Stimulated activated CD4-positive, alpha-beta T cell treated with anti-CD3 and anti-CD28 coated beads, Interleukin-1b, Interleukin-23, amount 100 ng/mL, for 4 hours (primary cell): ENCODE measurements around the gene TMBIM6.
"Not testable (repeated sequence)": the region's sequence is repeated elsewhere in the genome, so short reads cannot be mapped to it uniquely, and the experiment has no call there.

ENCODE experiments used
- DNase-seq, 2 donors: peaks; one replicate each; pipeline ENCODE4 v3.0.0-alpha.2; 2020; ENCODE audit warnings: low read depth in 2 of 2

TMBIM6 gene

GRCh38 chr12:49730050-49730449, 11.3 kb upstream of the TMBIM6 start:
- no peak for DNase-seq

- no peak for DNase-seq
Measured at GRCh38 chr12:49730568-49731101, 10.7 kb upstream of the TMBIM6 start.

GRCh38 chr12:49733219-49734017, 7.9 kb upstream of the TMBIM6 start:
- no peak for DNase-seq

GRCh38 chr12:49734900-49735299, 6.5 kb upstream of the TMBIM6 start:
- not testable (repeated sequence) for DNase-seq

- not testable (repeated sequence) for DNase-seq
Measured at GRCh38 chr12:49738721-49739120, 2.6 kb upstream of the TMBIM6 start.

- not testable (repeated sequence) for DNase-seq
Measured at GRCh38 chr12:49740277-49740676, 1.1 kb upstream of the TMBIM6 start.

- peak; percentile 70 for DNase-seq
Measured at GRCh38 chr12:49741882-49742620, 694 bp downstream of the TMBIM6 start.

- no peak for DNase-seq
Measured at GRCh38 chr12:49744363-49744885, 3.1 kb downstream of the TMBIM6 start.

- no peak for DNase-seq
Measured at GRCh38 chr12:49748306-49748705, 6.9 kb downstream of the TMBIM6 start.

GRCh38 chr12:49748800-49749199, 7.4 kb downstream of the TMBIM6 start:
- no peak for DNase-seq

- DNase-seq = peak in 1 of 2 donors; percentile 37
Measured at GRCh38 chr12:49750027-49750995, 9.0 kb downstream of the TMBIM6 start.

GRCh38 chr12:49750996-49751393, 9.6 kb downstream of the TMBIM6 start:
- no peak for DNase-seq

GRCh38 chr12:49761677-49762467, 20.5 kb downstream of the TMBIM6 start:
- DNase-seq = no peak

GRCh38 chr12:49762468-49762847, 21.1 kb downstream of the TMBIM6 start:
- DNase-seq = no peak

- peak; percentile 72 for DNase-seq
Measured at GRCh38 chr12:49763006-49763591, 21.7 kb downstream of the TMBIM6 start.

GRCh38 chr12:49764126-49764525, 22.8 kb downstream of the TMBIM6 start:
- no peak for DNase-seq

- no peak for DNase-seq
Measured at GRCh38 chr12:49766115-49766455, 24.7 kb downstream of the TMBIM6 start.

GRCh38 chr12:49767333-49767732, 26.0 kb downstream of the TMBIM6 start:
- no peak for DNase-seq

GRCh38 chr12:49773102-49773501, 31.7 kb downstream of the TMBIM6 start:
- DNase-seq = not testable (repeated sequence)

GRCh38 chr12:49776413-49776812, 35.1 kb downstream of the TMBIM6 start:
- peak; percentile 27 to 29 for DNase-seq
